Stimulated activated CD8-positive, alpha-beta memory T cell treated with anti-CD3 and anti-CD28 coated beads, Interleukin-15, amount 100 ng/mL, for 24 hours (primary cell): Measurements from ENCODE around the gene NEU4.
"Not testable (repeated sequence)": the region's sequence is repeated elsewhere in the genome, so short reads cannot be mapped to it uniquely, and the experiment has no call there.

Experiments used
- DNase-seq: peaks from one replicate; pipeline ENCODE4 v3.0.0-alpha.2; 2020; ENCODE audit warnings: low read depth

The NEU4 gene

GRCh38 chr2:241799522-241800197 is 9.3 kb upstream of the NEU4 start:
- DNase-seq: no peak

GRCh38 chr2:241800198-241800903 is 8.6 kb upstream of the NEU4 start:
- DNase-seq: not testable (repeated sequence)

DNA sequence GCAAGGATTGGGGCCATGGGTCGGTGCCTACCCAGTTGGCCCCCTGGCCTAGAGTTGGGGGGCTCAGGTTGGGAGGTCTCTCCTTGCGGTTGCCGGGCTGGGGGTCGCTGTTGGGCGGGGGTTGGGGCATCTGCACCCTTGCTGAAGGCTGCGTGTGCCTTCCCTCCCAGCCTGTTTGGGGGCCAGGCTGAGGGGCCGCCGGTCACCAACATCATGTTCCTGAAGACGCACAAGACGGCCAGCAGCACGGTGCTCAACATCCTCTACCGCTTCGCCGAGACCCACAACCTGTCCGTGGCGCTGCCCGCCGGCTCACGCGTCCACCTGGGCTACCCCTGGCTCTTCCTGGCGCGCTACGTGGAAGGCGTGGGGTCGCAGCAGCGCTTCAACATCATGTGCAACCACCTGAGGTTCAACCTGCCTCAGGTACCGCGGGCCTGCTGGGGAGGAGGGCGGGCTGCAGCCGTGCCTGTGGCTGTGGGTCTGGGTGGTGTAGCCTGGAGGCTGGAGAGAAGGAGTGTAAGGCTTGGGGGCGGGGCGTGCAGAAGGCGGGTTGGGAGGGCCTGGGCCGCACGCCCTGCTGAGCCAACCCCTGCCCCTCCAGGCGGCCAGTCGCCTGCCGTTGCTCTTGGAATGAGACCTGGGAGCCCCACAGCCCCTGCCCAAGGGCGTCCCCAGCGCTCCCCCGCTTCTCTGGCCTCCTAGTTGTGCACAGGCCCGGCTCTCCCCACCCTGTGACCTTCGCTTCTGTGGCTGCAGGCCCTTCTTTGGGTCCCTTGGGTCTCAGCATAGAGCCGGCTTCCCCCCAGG is 7.2 kb upstream of the NEU4 start:
- DNase-seq: no peak

GRCh38 chr2:241802421-241803318 is 6.3 kb upstream of the NEU4 start:
- no peak for DNase-seq

- no peak for DNase-seq
These were observed 5.3 kb upstream of the NEU4 start for GRCh38 chr2:241803387-241804325.

DNA sequence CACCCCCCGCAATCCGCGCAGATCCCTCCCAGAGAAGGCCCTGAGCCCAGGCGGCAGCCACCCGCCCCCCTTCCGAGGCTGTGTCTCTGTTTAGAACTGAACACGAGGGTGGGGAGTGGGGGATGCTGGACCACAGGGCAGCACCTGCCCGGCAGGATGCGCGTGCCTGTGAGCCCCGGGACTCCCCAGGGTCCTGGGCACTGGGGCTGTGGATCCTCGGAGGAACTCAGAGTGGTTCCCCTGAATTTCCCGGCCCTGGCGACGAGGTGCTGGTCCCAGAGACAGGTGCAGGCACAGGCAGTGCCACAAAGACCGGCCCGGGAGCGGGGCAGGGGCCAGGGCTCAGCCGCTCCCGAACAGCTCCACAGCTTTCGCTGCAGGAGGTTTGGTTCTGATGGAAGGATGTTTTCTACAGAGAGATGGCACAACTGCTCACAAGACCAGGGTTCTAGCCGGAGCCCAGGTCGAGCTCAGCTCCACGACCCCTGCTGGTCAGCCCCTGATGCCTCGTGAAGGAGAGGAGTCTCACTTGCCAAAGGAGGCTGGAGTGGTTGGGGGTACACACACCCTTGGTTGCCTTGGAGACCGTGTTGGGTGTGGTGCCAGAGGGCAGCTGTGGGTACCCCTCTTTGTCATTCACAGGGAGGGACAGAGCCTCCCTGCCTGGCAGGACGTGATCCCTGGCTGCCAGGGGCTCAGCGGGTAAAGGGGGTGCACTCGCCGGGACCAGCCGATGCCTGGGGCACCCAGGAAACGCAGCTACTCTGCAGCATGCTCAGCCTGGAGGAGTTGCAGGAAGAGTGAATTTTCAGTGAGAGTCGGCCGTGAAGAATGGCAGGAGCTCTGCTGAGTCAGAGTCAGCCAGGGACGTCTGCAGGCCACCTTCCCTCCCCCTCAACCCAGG is 4.4 kb upstream of the NEU4 start:
- no peak for DNase-seq

DNA sequence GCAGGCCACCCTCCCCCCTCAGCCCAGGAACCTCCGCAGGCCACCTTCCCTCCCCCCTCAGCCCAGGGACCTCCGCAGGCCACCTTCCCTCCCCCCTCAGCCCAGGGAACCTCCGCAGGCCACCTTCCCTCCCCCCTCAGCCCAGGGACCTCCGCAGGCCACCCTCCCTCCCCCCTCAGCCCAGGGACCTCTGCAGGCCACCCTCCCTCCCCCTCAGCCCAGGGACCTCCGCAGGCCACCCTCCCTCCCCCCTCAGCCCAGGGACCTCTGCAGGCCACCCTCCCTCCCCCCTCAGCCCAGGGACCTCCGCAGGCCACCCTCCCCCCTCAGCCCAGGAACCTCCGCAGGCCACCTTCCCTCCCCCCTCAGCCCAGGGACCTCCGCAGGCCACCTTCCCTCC is 2.8 kb upstream of the NEU4 start:
- not testable (repeated sequence) for DNase-seq

DNA sequence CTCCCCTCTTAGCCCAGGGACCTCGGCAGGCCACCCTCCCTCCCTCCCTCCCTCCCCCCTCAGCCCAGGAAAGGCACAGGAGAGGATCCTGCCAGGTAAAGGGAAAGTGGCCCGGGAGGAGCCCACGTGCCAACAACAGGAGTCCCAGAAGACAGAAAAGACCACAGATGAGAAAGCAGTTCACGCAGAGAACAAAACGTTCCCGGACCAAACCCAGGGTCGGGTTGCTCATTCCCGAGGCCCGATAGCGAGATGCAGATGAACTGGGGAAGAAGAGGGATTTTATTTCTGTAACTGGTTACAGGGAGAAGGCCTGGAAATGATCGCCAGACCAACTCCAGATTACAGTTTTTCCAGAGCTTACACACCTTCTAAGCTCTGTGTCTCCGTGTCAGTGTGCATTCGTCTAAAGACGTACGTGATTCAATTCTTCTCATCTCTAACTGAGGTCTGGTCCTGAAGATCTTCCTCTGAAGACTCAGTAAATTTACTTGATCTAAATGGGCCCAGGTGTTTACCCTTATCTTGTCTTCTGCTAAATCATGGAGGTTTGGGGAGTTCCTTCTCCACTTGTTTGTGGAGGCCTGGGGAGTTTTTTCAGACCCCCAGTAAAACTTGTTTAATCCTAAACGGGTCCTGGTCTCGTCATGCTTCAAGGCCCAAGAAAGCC is 807 bp upstream of the NEU4 start:
- no peak for DNase-seq

GRCh38 chr2:241809383-241810306 is 652 bp downstream of the NEU4 start:
- no peak for DNase-seq

GRCh38 chr2:241810307-241811200 is 1.6 kb downstream of the NEU4 start:
- no peak for DNase-seq

- DNase-seq: no peak
These were observed 2.4 kb downstream of the NEU4 start for GRCh38 chr2:241811201-241811951.

GRCh38 chr2:241811952-241812729 is 3.1 kb downstream of the NEU4 start:
- DNase-seq: no peak

DNA sequence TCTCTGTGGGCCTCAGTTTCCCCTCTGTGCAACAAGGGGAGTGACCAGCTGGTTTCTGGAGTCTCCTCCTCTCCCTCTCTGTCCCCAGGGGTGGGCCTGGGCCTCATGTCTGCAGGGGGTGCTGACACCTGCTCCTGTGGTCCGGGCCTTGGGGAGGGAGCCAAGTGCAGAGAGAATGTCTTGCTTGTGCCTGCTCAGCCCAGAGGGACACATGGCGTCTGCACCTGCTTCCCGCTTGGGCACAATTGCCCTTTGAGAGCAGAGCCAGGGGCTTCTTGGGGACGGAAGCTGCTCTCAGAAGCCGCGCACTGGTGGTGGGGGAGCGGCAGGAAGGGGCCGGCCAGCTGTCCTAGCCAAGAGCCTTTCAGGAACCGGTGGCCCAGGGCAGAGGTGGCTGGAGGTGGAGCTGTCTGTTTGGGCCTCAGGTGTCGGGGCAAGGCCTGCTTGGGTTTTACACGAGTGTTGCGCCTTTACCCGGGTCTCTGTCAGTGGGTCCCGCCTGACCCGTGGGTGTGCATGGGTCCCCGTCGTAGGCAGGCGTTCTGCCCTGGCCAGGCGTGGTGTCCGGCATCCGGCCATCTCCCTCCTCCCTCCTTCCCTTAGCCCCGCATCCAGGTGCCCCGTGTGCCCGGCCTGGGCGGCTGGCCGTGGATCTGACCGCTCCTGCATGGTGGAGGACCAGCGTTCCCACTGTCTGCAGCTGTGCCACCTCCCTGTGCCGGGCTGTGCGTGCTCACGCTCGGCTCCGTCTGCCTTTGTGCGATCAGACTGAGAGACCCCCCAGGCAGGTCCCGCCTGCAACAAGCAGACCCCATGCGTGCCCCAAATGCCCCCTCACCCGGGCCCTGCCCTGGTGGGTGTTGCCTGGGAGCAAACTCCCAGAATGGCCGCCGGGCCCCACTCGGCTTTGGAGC is 4.0 kb downstream of the NEU4 start:
- no peak for DNase-seq

- no peak for DNase-seq
These were observed 4.8 kb downstream of the NEU4 start for GRCh38 chr2:241813644-241814392.
